Activated B cell treated with CpG ODN at 0.5 μM for 24 hours (primary cell): ENCODE measurements around the gene CHDH. TPM values are rescaled to one million over a fixed set of nuclear protein-coding genes. Genes with fewer than 3 reads are reported as not detected.

Source experiments
- ATAC-seq: fragments of 200-7000 bp; cut with Tn5 transposase; one replicate; pipeline ENCODE4 v1.10.0; 2021; ENCODE audit warnings: low read depth, mild to moderate bottlenecking, moderate library complexity
- CTCF ChIA-PET: fragments of 350-600 bp; sonication (Branson Sonifier 250); formaldehyde crosslinking; loops from one replicate; lab custom pipeline; 2021; ENCODE audit warnings: antibody characterized with exemption; lab: Charles Lee
- POLR2A ChIA-PET: fragments of 350-600 bp; sonication (Branson Sonifier 250); formaldehyde crosslinking; loops from one replicate; lab custom pipeline; 2021; ENCODE audit warnings: antibody characterized with exemption; lab: Charles Lee
- DNase-seq: peaks from one replicate; pipeline ENCODE4 v3.0.0; 2022
- H3K27ac Mint-ChIP-seq: one replicate; pipeline ENCODE4 v1.8.0; 2020; ENCODE audit warnings: mixed read lengths
- H3K27me3 Mint-ChIP-seq: one replicate; pipeline ENCODE4 v1.8.0; 2021; ENCODE audit warnings: mixed read lengths
- H3K36me3 Mint-ChIP-seq: one replicate; pipeline ENCODE4 v1.8.0; 2021; ENCODE audit warnings: low read depth, mixed read lengths
- H3K4me1 Mint-ChIP-seq: one replicate; pipeline ENCODE4 v1.8.0; 2021; ENCODE audit warnings: mixed read lengths
- H3K4me3 Mint-ChIP-seq: one replicate; pipeline ENCODE4 v1.8.0; 2020; ENCODE audit warnings: mild to moderate bottlenecking, mixed read lengths
- H3K9me3 Mint-ChIP-seq: one replicate; pipeline ENCODE4 v1.8.0; 2020; ENCODE audit warnings: mixed read lengths
- intact Hi-C: fragments of 100-400 bp; cut with micrococcal nuclease; formaldehyde crosslinking; loops from one replicate; pipeline ENCODE4 v1.15.1; 2024
- total RNA-seq: library from RNA; stranded (reverse); gene quantifications from 2 replicates; pipeline ENCODE4 v1.2.3, GENCODE V29; 2022
- TF ChIP-seq, protein P1 (sequence below): fragments of 200-600 bp; IDR thresholded peaks from one replicate; pipeline ENCODE4 v1.8.0; 2022; ENCODE audit warnings: antibody characterized with exemption, mild to moderate bottlenecking

Gene CHDH
- total RNA-seq, 1 donor from 2014 or later = 6.0 TPM

DNA sequence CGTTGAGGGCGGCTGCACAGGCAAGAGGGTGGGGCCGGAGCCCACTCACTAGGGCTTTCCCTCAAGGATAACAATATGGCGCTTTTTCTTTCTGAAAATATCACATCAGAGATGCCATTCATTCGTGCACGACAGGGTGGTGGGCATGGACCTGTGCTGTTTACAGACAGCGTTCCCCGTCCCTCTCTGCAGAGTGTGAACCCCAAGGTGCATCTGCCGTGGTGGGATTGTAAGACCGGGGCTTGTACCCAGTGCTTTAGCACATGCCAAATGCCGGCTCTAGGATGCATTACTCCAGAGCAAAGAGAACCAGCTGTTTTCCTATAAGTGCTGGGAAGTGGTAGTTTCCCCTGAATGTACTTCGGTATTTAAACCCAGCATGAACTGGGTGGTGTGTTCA is 37.0 kb downstream of the CHDH start:
- POLR2A ChIA-PET = no interaction called here

DNA sequence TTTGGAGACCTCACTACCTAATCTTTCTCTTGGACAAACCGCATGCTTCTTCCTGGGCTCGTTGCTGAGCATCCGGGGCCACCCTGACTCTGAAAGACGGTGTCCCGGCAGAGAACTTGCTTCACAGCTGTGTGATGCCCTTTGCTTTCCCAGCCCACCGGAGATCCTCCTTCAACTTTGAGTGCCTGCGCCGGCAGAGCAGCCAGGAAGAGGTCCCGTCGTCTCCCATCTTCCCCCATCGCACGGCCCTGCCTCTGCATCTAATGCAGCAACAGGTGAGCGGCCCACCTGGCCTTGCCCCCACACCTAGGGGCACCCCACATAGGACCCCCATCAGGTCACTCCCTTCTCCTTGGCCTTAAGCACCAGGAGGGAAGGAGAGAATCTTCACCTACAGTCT is 37.7 kb downstream of the CHDH start:
- TF ChIP-seq, protein P1, sequence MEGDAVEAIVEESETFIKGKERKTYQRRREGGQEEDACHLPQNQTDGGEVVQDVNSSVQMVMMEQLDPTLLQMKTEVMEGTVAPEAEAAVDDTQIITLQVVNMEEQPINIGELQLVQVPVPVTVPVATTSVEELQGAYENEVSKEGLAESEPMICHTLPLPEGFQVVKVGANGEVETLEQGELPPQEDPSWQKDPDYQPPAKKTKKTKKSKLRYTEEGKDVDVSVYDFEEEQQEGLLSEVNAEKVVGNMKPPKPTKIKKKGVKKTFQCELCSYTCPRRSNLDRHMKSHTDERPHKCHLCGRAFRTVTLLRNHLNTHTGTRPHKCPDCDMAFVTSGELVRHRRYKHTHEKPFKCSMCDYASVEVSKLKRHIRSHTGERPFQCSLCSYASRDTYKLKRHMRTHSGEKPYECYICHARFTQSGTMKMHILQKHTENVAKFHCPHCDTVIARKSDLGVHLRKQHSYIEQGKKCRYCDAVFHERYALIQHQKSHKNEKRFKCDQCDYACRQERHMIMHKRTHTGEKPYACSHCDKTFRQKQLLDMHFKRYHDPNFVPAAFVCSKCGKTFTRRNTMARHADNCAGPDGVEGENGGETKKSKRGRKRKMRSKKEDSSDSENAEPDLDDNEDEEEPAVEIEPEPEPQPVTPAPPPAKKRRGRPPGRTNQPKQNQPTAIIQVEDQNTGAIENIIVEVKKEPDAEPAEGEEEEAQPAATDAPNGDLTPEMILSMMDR = no peak
- ChIA-PET POLR2A (no interaction called here), CTCF (no interaction called here)
- ATAC-seq = no peak
- intact Hi-C loops = no loop called here
- H3K27ac Mint-ChIP-seq = no peak overlapping the region
- no peak for DNase-seq
- no peaks in the 10 kb centered on the region for H3K36me3 Mint-ChIP-seq
- peaks cover 3% of the 10 kb centered on the region for H3K27me3 Mint-ChIP-seq
- H3K4me1 Mint-ChIP-seq = peaks cover 3% of the 10 kb centered on the region
- H3K9me3 Mint-ChIP-seq = no peaks in the 10 kb centered on the region
- no peak overlapping the region for H3K4me3 Mint-ChIP-seq

More for the DNA sequence above, 37.0 kb downstream of the CHDH start:
- ATAC-seq (no peak), DNase-seq (no peak)
- peaks cover 3% of the 10 kb centered on the region for H3K4me1 Mint-ChIP-seq
- TF ChIP-seq, protein P1 = no peak
- no peak overlapping the region for H3K27ac Mint-ChIP-seq
- no peaks in the 10 kb centered on the region for H3K36me3 Mint-ChIP-seq
- no peak overlapping the region for H3K4me3 Mint-ChIP-seq
- H3K9me3 Mint-ChIP-seq = no peaks in the 10 kb centered on the region
- CTCF ChIA-PET = no interaction called here
- H3K27me3 Mint-ChIP-seq = peaks cover 3% of the 10 kb centered on the region
- intact Hi-C loops = no loop called here

DNA sequence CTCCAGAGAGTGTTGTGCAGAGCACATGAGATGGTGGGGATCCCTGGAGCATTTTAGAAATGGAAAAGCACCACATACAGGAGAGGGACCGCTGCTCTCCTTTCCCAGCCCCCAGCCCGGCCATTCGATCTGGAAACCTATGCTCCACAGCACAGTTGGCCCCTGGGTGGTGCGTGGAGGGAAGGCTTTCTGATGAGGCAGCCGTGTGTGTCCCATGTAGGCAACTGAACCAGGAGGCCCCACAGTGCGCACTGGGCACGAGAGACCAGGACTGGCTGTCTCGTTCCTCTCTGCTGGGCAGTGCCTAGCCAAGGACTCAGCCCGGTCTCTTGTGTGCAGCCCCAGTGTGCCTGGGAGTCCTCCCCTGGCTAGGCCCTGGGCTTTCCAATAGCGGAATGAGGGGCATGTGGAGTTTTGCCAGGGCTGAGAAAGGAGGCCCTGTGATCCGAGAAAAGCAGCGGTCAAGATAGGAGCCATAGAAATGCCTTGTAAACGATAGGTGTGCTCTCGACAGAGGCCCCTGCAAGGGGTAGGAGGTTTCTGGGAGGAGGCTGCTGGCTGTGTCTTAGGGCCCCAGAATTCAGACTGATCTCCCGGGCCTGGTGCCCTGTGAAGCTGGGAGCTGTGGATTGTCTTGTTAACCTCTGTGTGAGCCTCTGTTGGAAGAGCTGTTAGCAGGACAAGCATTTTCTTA is 39.0 kb downstream of the CHDH start:
- Mint-ChIP-seq H3K4me3 (no peak overlapping the region), H3K9me3 (no peaks in the 10 kb centered on the region), H3K27ac (no peak overlapping the region), H3K36me3 (no peaks in the 10 kb centered on the region), H3K27me3 (peaks cover 3% of the 10 kb centered on the region), H3K4me1 (peaks cover 3% of the 10 kb centered on the region)
- ATAC-seq = no peak
- DNase-seq = no peak
- ChIA-PET CTCF (no interaction called here), POLR2A (no interaction called here)
- TF ChIP-seq, protein P1 = no peak
- intact Hi-C loops = no loop called here

DNA sequence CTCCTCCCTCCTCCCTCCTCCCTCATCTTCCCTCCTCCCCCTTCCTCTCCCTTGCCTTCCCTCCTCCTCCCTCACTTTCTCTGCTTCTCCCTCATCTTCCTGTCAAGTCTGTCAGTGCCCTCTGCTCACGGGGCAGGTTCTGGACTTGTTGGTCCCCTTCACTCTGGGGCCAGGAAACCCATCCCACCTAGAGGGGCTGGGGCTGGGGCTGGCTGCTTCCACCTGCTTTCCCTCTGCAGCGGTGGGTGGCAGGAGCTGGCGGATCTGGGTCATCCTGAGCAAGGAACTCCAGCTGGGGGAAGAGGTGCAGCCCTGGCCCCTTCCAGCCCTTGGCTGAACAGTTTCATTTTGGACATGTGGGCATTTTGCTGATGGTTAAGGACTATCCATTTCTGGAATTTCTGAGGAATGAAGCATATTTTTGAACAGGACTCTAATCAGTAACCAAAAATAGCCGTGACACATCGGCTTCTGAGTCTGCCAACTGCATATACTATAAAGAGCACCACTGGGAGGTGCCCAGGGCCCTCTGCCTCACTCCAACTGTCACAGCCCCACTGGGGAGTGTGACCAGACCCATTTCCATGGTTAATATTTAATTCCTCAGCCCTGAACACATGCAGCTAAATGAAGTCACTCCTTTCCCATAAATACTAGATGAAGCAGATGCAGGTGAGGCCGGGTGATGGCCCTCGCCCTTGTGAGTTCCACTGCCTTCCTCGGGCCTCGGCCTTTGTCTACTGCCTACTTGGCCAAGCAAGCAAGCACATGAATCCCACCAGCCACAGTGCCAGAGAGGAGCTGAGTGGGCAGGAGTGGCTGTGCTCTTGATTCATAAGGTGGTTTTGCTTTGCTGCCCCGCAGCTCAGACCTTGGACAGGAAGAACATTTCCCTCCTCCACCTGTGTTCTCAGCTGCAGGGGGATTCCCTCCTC is 39.8 kb downstream of the CHDH start:
- Mint-ChIP-seq H3K36me3 (no peaks in the 10 kb centered on the region), H3K4me3 (no peak overlapping the region), H3K27me3 (peaks cover 3% of the 10 kb centered on the region), H3K4me1 (peaks cover 3% of the 10 kb centered on the region), H3K27ac (no peak overlapping the region), H3K9me3 (no peaks in the 10 kb centered on the region)
- intact Hi-C loops = no loop called here
- ChIA-PET POLR2A (no interaction called here), CTCF (no interaction called here)
- ATAC-seq (no peak), DNase-seq (no peak)
- TF ChIP-seq, protein P1 = no peak

DNA sequence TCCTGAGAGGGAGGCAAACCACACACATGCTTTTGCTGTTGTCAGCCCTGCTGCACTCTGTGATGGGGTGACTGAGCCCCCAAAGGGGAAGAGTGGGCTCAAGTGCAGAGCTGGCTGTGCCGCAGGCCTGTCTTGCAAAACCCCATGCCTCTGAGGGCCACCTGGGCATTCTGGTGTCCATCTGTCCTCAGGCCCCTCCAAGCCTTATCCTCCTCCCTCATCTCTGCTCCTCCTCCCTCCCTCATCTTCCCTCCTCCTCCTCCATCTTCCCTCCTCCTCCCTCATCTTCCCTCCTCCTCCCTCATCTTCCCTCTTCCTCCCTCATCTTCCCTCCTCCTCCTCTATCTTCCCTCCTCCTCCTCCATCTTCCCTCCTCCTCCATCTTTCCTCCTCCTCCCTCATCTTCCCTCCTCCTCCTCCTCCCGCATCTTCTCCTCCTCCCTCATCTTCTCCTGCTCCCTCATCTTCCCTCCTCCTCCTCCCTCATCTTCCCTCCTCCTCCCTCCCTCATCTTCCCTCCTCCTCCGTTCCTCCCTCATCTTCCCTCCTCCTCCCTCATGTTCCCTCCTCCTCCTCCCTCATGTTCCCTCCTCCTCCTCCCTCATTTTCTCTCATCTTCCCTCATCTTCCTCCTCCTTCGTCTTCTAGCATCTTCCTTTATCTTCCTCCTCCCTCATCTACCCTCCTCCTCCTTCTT is 40.6 kb downstream of the CHDH start:
- intact Hi-C loops = no loop called here

More for the DNA sequence above, 40.6 kb downstream of the CHDH start:
- TF ChIP-seq, protein P1 = no peak
- H3K4me3 Mint-ChIP-seq = no peak overlapping the region
- H3K4me1 Mint-ChIP-seq = peaks cover 3% of the 10 kb centered on the region
- no peaks in the 10 kb centered on the region for H3K36me3 Mint-ChIP-seq
- CTCF ChIA-PET = no interaction called here
- peaks cover 3% of the 10 kb centered on the region for H3K27me3 Mint-ChIP-seq
- ATAC-seq (no peak), DNase-seq (no peak)
- POLR2A ChIA-PET = no interaction called here
- no peaks in the 10 kb centered on the region for H3K9me3 Mint-ChIP-seq
- no peak overlapping the region for H3K27ac Mint-ChIP-seq
